Left ventricle myocardium inferior (tissue), 1 donor: ENCODE results near the gene KRTAP25-1. TPM values are rescaled to one million over a fixed set of nuclear protein-coding genes. Genes with fewer than 3 reads are reported as not detected.
A peak's percentile ranks its signal among the peaks of the same experiment; 100 is the strongest.

Experiments used
- DNase-seq: peaks from one replicate; pipeline ENCODE4 v3.0.0-alpha.2; 2020
- H3K27ac ChIP-seq: fragments of 200-600 bp; replicated peaks from 2 replicates; pipeline ENCODE4 v1.8.0; 2021
- H3K27me3 ChIP-seq: fragments of 200-600 bp; 2 replicates; pipeline ENCODE4 v1.8.0; 2021; ENCODE audit warnings: low read depth
- H3K36me3 ChIP-seq: fragments of 200-600 bp; 2 replicates; pipeline ENCODE4 v1.8.0; 2021
- H3K4me1 ChIP-seq: fragments of 200-600 bp; 2 replicates; pipeline ENCODE4 v1.8.0; 2021
- H3K4me3 ChIP-seq: fragments of 200-600 bp; 2 replicates; pipeline ENCODE4 v1.8.0; 2021; ENCODE audit warnings: mild to moderate bottlenecking, moderate library complexity
- H3K9me3 ChIP-seq: fragments of 200-600 bp; replicated peaks from 2 replicates; pipeline ENCODE4 v1.8.0; 2021
- intact Hi-C: fragments of 100-400 bp; cut with micrococcal nuclease; formaldehyde crosslinking; loops from one replicate; pipeline ENCODE4 v1.11.0; 2022
- total RNA-seq: library from RNA; stranded (reverse); fragmentation: NEBNext Ultra II Directional; extraction: Animal tissue kit (Norgen Biotek cat#: 25700); gene quantifications from one replicate; pipeline ENCODE4 v1.2.1, GENCODE V29; 2021
- TF ChIP-seq, protein P1 (sequence below): fragments of 200-600 bp; IDR thresholded peaks from 2 replicates; pipeline ENCODE4 v1.8.0; 2021; ENCODE audit warnings: antibody characterized with exemption, mild to moderate bottlenecking, borderline replicate concordance
- donor health status: DM: no; HTN: yes; CAD: no; lungs with severe emphysema.

Gene KRTAP25-1
- total RNA-seq, 1 donor from 2014 or later, result not detected

DNA sequence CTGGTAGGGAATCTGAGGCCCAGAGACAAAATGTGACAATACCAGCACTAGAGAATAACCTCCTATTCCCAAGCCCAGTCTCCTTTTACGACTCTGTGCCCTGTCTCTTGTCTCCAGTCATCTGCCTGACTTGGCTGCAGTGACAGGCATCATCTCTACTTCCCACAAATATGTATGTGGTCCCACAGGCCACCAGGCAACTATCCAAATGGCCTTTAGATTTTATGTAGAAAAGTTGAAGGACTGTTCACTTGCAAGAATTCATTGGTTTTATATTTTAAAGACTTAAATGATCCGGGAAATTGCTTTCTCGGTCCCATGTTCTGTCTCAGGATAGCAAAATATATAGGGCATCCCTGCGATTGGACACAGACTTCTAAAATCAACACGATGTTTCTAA lies 18.2 kb downstream of the KRTAP25-1 start:
- intact Hi-C loops, result no loop called here
- peaks cover 5% of the 10 kb centered on the region for H3K27me3 ChIP-seq
- no peaks in the 10 kb centered on the region for H3K4me1 ChIP-seq
- DNase-seq, result no peak
- H3K36me3 ChIP-seq, result no peaks in the 10 kb centered on the region
- no peak overlapping the region for H3K27ac ChIP-seq
- H3K4me3 ChIP-seq, result no peak overlapping the region
- peaks cover 5% of the 10 kb centered on the region for H3K9me3 ChIP-seq
- TF ChIP-seq, protein P1, sequence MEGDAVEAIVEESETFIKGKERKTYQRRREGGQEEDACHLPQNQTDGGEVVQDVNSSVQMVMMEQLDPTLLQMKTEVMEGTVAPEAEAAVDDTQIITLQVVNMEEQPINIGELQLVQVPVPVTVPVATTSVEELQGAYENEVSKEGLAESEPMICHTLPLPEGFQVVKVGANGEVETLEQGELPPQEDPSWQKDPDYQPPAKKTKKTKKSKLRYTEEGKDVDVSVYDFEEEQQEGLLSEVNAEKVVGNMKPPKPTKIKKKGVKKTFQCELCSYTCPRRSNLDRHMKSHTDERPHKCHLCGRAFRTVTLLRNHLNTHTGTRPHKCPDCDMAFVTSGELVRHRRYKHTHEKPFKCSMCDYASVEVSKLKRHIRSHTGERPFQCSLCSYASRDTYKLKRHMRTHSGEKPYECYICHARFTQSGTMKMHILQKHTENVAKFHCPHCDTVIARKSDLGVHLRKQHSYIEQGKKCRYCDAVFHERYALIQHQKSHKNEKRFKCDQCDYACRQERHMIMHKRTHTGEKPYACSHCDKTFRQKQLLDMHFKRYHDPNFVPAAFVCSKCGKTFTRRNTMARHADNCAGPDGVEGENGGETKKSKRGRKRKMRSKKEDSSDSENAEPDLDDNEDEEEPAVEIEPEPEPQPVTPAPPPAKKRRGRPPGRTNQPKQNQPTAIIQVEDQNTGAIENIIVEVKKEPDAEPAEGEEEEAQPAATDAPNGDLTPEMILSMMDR, result no peak

- no peaks in the 10 kb centered on the region for H3K36me3 ChIP-seq
- no peak overlapping the region for H3K27ac ChIP-seq
- no peaks in the 10 kb centered on the region for H3K4me1 ChIP-seq
- intact Hi-C loops, result no loop called here
- H3K4me3 ChIP-seq, result no peak overlapping the region
- peaks cover 5% of the 10 kb centered on the region for H3K27me3 ChIP-seq
- TF ChIP-seq, protein P1, result no peak
- H3K9me3 ChIP-seq, result peaks cover 14% of the 10 kb centered on the region
- no peak for DNase-seq
Observed at GRCh38 chr21:30269803-30270530, 19.3 kb downstream of the KRTAP25-1 start.

DNA sequence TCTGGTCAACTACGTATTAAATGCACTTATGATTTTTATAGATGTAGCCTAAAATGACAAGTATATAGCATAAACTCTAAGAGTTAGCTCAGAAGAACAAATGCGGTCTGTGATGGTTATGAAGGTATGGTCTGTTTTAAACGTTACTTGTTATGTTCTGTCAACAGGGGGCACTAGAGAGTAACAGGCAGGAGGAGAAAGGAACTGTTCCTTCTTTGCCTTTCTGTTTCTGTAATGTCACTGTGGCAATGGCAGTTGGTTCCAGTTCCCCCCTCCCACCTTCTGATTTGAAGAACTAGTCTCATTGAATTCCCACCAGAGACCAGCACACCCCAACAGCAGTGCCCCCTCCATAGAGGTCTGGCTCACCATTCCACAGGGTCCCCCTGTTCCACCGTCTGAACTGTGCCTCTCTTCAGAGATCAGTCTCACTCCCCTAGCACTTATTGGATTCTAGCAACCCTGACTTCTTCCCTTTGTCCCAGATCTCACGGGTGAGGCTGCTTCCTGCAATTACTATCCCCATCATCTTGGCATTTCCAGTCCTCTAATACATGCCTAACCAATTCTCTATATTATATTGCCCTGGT lies 20.6 kb downstream of the KRTAP25-1 start:
- Histone ChIP-seq H3K36me3 (no peaks in the 10 kb centered on the region), H3K4me3 (no peak overlapping the region), H3K4me1 (no peaks in the 10 kb centered on the region), H3K27me3 (peaks cover 5% of the 10 kb centered on the region), H3K9me3 (peaks cover 14% of the 10 kb centered on the region), H3K27ac (no peak overlapping the region)
- TF ChIP-seq, protein P1, result no peak
- intact Hi-C loops, result no loop called here
- no peak for DNase-seq

DNA sequence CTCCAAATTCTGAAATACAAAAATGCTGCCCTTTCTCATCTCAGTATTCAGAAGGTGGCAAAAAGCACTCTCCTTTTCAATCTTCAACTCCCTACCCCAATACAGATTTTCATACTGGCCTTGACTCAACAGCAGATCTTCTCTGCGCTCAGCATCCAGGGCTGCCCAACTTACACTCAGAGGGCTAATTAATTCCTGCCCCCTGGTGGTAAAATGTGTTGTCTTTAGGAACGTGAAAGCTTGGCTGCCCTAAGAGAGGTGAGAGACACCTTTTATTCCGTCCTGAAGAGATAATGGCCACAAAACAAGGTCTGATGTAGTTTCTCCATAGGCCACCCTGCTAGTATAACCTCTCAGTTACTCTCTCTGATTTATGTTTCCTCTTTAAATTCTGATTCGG lies 31.5 kb downstream of the KRTAP25-1 start:
- intact Hi-C loops, result no loop called here
- DNase-seq, result no peak
- H3K9me3 ChIP-seq, result no peaks in the 10 kb centered on the region
- no peak overlapping the region for H3K4me3 ChIP-seq
- H3K27me3 ChIP-seq, result no peaks in the 10 kb centered on the region
- no peaks in the 10 kb centered on the region for H3K4me1 ChIP-seq
- H3K27ac ChIP-seq, result no peak overlapping the region
- TF ChIP-seq, protein P1, result peak; percentile 40
- H3K36me3 ChIP-seq, result no peaks in the 10 kb centered on the region

DNA sequence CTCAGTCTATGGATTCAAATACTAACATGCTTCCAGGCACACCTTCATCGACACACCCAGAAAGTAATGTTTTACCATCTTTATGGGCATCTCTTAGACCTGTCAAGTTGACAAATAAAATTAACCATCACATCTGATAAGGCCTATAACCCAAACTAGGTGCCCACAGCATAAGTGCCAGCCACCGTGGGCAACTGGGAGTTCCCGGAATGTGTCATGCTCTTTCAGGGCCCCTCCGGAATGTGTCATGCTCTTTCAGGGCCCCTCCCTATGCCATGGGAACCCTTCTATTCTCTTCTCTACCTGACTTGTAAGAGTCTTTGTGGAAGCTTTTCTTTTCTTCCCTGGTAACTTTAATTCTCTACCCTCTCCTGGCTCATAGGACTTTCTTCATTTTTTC lies 33.2 kb downstream of the KRTAP25-1 start:
- Histone ChIP-seq H3K27ac (no peak overlapping the region), H3K4me3 (no peak overlapping the region), H3K4me1 (no peaks in the 10 kb centered on the region), H3K9me3 (peaks cover 5% of the 10 kb centered on the region), H3K36me3 (no peaks in the 10 kb centered on the region), H3K27me3 (no peaks in the 10 kb centered on the region)
- no peak for DNase-seq
- TF ChIP-seq, protein P1, result no peak
- intact Hi-C loops, result no loop called here
